ENCODE measurements around the gene KCNN3.

KCNN3 gene

DNA sequence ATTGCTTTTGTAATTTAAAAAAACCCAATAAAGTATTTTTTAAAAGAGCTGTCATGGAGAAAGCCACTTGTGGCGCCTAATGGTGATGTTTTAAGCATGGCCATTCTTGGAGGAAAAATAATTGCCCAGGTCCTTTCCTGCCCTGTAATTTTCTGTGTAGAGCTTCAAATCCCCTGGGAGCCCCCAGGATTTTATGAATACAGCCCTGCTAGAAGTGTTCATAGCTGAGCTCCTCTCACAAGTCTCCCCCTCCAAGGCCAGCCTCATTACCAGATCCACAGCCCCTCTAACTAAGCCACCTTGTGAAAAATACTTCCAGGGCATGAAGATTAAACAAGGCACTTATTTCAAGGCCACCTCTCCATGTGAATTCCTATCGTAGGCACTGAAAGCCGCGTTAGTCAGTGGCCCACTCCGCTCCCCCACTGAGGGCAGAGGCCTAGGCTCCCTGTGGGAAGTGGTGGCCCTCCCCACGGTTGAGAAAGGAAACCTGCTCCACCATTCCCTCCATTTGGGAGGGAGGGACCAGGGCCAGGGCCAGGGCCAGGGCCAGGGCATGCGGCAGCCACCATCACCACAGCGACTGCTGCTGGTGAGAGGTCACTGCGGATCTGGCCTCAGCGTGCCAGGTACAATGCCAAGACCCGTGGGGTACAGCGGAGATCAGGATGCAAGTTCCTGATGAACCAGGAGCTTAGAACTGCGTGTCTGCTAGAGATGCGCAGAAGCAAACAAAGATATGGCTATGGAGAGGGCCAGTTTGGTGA lies 83.1 kb downstream of the KCNN3 start:
- DNase-seq = no peak

DNA sequence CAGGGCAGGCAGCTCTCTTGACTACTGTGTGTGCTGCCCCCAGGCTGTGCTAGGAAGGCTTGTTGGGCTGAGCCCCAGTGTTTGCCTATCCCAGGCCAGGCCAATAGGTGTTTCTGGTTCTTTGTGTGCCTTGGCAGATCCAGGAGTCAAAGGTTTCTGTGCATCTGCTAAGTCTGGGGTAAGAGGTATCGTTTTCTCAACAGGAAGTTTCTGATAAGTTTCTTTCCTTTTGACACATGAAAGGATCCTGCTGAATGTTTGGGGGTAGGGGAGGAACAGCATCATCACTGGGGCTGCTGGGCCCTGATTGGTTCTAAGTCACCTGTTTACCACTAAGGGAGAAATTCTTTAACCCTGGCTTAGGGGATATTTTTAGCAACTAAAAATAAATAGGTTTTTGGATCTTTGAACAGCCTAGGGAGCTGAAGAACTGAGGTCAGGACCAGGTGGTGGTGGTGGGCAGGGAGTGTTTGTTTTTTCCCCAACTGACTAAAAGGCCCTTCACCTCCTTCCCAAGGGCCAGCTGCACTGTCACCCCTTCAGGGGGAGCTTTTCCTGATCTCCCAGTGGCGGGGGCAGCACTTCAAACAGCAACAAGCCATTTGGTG lies 85.1 kb downstream of the KCNN3 start:
- DNase-seq = no peak

DNA sequence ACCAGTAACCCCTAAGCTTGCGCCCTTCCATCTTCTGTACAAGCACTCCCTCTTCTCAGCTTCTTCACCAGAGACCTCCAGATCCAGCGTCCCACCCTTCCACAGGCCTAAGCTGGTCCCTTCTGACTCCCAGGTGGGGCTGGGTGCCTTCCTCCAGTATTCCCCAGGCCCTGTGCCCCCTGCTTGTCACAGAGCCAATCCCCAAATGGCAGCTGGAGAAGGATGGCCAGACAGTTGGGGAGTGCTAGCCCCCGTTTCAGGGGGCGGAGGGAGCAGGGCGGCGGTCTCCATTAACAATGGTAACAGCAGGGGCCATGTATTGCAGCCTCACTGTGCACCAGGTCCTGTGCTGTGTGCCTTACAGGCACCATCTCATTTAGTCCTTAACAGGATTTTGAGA lies 85.7 kb downstream of the KCNN3 start:
- no peak for DNase-seq

DNA sequence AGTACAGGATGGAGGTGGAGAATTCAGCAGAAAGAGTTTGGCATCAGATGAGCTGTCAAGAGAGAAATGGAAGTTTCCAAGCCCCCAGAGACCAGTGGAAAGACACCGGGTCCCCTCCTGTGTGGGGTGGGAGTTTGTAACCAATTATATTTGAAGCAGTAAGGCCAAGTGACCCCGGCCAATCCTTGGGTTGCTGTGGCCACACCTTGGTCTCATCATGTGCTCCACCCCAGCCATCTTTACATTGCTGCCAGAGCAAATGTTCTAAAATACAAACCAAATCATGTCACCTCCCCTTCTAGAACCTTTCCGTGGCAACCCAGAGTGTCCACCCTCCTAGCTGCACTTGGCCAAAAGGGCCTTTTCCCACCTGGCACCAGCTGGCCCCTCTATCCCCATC lies 86.1 kb downstream of the KCNN3 start:
- DNase-seq = no peak

DNA sequence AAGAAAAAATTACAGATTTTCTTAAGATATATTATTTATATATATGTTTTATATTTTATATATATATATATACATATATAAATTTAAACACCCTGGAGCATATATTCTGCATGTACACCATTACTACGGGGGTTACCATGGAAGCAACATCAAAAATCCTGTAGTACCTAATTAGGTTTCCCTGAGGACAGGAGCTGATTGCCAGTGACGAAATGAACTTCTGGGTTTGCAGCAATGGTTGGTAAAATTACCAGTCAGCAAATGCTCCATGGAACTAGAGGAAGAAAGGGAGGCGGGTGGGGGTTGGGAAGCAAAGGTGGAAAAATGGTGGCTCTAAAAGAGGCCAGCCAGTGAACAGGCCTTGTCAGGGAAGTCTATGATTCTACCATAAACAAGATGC lies 89.5 kb downstream of the KCNN3 start:
- DNase-seq = no peak

DNA sequence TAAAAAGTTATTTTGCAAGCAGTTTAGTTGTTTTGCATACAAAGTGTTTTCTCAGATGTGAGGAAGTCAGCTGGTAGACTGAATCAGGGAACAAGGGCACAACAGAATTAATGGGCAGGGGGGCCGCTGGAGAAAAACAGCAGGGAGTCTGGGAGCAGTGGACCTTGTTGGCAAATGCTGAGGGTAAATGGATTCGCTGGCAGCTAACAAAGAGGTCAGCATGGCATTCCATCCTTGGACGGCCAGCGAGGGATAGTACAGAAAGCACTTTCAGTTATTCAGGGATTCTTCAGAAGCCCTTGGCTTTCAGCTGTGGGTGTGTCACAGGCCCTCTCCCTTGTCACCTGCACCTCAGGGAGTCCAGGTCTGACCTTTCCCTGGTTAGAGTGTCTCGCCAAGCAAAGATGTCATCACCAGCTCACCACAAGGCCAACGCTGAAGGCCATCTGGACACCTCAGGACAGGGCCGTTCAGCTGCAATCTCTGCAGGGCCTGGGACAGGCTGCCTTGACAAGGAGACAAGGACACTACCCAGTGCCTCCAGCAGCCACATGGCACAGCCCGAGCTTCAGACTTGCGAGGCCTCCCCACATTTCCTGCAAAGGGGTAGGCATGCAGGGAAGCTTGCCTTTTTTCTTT lies 90.4 kb downstream of the KCNN3 start:
- DNase-seq = no peak

DNA sequence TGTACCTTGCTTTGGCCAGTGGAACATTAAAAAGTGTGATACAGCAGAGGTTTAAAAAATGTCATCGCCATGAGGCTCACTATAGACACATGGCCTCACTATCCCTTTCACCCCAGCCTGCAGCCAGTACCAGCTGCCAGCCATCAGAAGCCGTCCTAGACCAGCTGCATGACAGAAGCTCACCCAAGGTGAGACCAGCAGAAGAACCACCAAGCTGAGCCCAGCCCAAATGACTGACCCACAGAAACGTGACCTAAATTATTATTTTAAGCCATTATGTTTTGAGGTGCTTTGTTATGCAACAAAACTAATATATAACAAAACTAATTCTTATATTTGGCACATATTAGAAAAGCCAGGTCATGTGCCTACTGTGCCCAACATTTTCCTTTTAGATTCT lies 91.1 kb downstream of the KCNN3 start:
- no peak for DNase-seq

DNA sequence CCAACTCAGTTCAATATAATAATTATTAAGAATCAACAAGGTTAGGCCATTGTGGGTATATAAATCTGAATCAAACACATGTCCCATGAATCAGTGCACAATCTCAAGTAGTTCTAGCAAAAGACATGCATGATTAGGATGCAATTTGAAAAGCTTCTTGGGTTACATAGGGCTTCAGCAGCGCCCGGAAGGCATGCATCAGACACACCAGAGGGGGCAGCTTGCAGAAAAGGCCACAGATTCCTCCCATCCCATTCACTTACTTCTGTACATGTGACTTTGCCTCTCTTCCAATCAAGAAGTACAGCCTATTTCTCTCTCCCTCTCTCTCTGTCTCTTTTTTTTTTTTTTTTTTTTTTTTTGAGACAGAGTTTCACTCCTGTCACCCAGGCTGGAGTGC lies 91.8 kb downstream of the KCNN3 start:
- DNase-seq = no peak

DNA sequence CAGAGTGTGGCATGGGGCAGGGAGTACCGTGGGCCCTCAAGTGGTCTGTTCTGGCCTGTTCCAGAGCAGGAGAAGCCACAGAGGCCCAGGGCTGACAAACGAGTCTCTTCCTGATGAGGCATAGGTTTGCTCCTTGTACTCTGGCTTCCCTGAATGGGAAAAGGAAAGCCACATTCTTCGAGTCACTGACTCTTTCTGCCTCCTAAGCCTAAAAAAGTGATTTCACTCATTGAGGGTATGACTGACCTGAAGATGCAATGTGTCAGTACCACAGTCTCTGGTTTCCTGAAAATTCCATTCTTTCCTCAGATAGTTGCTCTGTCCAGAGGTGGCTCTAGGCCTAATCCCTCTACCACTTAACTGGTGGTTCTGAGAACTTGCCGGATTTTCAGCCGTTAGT lies 92.3 kb downstream of the KCNN3 start:
- no peak for DNase-seq

DNA sequence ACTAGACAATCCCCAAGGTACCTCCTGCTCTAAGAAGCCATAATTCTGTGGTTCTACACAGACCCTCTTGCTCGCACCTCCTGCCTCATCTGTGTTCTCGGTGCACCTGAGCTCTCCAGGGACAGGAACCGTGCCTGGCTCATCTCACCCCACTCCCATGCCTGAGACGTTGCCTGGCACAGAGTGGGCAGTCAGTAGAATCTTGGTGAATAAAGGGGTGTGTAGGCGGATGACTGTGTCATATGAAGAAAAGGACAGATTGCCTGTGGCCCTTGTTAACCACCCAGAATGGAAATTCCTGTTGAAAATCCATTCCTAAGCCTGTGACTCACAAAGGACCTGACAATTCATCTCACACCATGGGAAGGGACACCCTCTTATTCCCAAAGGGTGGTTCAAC lies 92.9 kb downstream of the KCNN3 start:
- DNase-seq = no peak

DNA sequence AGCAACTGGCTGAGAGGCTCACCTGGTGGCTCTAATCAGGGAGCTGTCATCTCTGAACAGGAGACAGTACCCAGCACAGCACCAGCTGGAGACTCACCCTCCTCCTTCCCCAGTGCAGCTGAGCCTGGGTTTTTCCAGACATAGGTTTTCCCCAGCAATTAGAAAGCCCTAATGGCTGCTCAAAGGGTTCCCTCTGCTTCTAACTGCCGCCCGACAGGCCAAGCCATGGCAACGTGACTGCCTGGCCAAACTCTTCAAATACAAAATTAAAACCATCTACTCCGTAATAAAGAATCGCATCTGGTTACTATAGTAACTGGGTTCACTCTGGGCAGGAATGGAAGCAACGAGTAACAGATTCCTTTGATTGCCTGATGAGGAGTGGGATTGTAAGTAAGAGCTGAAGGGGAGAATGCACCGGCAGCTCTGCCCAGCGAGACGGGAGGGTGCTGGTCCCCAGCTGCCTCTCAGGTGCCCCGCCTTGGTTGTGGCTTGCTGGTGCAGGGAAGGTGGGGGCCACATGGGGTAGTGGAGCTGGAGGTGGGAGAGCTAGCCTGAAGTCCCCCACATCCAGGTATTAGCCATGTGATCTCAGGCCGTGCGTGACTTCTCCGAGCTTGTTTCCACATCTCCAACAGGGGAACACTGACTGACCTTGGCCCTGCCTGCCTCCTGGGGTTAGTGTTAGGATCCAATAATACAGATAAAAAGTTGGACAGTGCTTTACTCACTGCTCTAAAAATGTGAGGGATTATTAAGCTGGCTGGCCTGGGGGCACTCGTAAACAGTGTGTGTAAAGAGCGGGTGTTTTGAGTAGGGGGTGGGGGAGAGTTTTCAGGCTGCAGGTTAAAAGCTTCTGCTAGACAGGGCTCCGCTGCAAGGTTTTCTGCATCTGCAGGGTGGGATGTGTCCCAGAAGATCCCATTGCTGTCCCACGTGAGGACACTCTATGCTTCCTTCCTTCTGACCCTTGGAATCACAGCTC lies 94.2 kb downstream of the KCNN3 start:
- no peak for DNase-seq

DNA sequence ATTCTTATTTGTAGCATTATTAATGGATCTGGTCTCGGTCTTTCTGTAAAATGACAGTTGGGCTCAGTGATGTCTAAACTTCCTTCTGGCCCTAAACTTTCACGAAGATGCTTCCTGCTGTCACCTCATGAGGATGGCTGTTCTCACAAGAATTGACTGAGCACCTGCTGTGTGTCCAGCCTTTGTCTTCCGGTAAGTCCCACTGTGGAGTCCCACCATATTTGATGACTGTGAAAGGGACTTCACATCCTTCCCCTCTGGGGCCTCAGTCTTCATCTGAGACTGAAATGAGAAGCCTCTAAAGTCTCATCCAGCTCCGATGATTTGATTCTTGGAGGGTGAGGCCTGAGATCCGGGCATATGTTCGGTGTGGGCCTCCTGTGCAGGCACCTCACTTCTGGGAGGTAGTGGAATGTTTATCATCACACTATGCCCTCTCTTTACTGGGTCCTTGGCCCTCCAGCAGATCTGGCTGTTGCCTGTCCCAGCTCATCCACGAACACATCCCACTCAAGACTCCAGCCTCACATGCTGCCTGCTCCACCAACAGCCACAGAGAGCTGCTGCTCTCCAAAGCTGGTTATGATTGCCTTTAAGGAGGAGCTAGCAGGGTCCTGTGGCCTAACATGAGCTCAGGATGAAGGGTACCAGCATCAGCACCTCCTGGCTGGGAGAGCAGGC lies 95.8 kb downstream of the KCNN3 start:
- DNase-seq = no peak

DNA sequence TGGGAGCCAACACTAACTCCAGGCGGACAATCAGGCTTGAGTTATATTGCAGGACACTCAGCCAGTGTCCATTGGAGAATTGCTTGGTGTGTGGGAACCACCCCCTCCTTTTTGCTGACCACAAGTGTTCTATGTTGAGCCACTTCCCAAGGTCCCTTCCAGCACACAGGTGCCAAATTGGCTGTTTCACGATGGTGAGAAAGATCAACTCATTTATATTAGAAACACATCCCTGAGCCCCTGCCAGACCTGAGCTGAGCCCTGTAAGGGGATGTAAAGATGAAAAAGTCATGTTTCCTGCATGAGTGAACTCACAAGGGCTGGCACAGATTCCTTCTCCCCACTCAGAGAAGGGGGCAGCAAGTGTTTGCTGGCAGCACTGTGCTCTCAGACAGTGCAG lies 96.5 kb downstream of the KCNN3 start:
- no peak for DNase-seq

DNA sequence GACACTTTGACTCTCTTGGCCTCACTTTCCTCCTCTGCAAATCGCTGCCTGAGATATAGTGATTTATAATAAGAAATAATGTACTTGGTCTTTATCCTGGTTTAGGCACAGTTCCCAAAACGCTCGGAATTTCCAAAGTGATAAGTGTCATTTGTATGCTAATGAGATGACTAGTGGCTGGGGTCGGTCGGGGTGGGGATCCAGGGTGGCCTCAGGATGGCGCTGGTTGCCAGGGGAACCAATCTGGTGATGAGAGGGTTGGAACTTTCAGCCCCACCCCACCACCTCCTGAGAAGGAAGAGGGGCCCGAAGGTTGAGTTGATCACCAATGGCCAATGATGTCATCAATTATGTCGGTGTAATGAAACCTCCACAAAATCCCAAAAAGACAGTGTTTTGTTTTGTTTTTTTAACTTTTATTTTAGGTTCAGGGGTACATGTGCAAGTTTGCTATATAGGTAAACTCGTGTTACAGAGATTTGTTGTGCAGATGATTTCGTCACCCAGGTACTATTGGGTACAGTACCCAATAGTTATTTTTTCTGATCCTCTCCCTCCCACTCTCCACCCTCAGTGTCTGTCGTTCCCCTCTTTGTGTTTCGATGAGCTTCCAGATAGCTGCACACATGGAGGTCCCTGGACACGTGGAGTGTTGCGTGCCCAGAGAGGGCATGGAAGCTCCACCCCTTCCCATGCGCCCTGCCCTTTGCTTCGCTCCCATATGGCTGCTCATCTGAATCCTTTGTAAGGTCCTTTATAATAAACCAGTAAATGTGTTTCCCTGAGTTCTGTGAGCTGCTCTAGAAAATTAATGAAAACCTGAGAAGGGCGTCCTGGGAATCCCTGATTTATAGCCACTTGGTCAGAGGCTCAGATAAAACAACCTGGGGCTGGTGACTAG lies 97.2 kb downstream of the KCNN3 start:
- DNase-seq = no peak

DNA sequence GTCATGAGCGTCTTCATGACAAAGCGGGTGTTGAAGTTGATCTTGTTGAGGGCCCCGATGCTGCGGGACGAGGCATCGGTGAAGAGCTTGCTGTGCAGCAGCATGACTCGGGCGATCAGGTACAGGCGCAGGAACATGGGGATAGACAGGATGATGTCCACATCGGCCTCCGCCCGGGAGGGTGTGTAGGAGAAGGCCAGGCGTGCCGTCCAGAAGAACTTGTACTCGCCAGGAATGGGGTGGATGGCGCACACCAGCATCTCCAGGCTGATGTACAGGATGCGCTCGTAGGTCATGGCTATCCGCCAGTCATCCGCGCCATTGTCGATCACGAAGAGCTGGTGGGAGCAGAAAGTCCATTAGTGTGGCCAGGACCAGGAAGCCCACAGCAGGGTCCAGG lies 98.0 kb downstream of the KCNN3 start:
- DNase-seq = no peak

DNA sequence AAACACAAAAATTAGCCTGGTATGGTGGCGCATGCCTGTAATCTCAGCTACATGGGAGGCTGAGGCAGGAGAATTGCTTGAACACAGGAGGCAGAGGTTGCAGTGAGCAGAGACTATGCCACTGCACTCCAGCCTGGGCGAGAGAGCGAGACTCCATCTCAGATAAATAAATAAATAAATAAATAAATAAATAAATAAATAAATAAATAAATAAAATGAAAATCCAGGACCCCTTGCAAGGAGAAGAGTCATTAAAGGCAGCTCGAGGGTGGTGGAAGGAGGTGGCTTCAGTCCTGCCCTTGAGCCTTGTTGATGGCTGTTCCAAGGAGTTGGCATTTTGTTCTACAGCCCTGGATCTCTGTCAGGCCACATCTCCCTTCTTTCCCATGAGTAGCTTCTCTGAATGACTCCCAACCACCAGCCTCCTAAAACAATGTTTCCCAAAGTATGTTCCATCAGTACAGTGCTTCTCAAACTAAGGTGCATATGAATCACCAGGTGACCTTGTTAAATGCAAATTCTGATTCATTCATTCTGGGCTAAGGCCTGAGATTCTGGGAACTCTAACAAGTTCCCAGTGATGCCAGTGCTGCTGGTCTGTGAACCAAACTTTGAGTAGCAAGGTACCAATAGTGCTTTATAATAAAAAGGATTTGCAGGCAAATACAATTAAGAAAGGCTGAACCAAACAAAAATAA lies 99.0 kb downstream of the KCNN3 start:
- DNase-seq = no peak

DNA sequence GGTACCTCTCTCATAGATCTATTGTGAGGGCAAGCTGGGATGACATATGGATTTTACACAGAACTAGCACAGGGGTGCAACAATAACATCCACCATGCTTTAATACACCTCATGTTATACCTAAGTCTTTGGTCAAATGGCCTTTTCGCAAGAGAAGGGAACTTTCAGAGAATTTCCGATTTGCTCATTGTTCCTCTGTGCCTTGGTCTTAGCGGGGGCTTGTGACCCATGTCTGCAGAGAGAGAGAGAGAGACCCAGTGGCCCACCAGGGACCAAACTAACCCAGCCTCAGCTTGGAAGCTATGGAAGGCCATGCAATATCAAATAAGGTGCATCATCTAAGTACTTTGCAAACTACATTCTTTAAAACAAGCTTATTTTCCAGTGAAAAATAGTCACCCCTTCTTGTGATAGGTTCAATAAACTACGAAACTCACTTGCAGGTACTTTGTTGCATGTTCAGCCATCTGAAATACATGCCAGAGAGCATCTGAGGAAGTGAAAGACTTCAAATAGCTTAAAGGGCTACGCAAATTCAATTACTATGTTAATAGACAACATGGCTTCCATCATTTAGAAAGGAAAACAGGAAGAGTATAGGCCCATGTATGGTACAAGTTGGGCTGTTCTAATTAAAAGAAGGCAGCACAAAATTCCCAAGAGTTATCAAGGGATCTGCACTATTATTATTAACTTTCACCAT lies 100.7 kb downstream of the KCNN3 start:
- no peak for DNase-seq

DNA sequence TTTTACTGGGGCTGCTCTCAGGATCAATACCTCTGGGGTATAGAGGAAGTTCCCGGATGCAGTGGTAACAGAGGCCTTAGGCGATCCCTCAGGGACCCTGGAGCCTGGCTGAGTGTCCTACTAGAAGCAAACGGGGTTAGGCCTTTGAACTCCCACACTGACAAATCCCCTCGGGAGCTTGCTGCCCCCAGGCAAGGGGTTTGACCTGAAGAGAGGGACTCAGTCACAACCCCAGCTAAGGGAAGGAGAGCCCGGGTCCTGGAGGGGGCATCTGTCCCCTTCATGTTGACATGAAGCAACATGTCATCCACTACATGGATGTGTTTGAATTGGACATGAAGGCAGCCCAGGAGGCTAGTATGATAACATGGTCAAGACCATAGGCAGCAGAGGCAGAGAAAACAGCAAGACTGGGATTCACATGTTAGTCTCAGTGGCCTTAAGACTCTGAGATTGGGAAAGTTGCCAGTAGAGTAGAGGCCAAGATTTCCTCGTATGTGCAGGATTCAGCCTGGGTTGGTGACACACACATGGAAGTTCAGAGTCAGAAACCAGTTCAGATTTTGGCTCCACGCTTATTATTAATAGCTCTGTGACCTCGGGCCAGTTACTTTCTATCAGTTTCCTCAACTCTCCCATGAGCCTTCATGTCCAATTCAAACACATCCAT lies 101.5 kb downstream of the KCNN3 start:
- no peak for DNase-seq

All from DMS153 (cell line).